K562 (cell line): ENCODE results near the gene RBMX. TPM values are rescaled to one million over a fixed set of nuclear protein-coding genes. Genes with fewer than 3 reads are reported as not detected.

Source experiments
- CBX3 ChIP-seq, 2 experiments: IDR thresholded peaks; 1 replicate in 1 of 2; 2 replicates in 1 of 2; pipeline ENCODE4 v1.6.1; 2012; ENCODE audit warnings: inconsistent platforms in 2 of 2, low read length in 2 of 2, borderline replicate concordance in 1 of 2, control low read depth in 1 of 2
- ESRRB ChIP-seq: fragments of 250-450 bp; sonication (Bioruptor Pico); IDR thresholded peaks from 2 replicates; pipeline ENCODE4 v1.5.0; 2020; ENCODE audit warnings: mild to moderate bottlenecking, moderate library complexity, borderline replicate concordance
- KAT8 ChIP-seq: fragments of 450-650 bp; IDR thresholded peaks from 2 replicates; pipeline ENCODE4 v1.6.1; 2016; ENCODE audit warnings: low read depth, mild to moderate bottlenecking
- MTA3 ChIP-seq: fragments of 450-650 bp; formaldehyde crosslinking; IDR thresholded peaks from 2 replicates; pipeline ENCODE4 v1.6.1; 2017; ENCODE audit warnings: mild to moderate bottlenecking, borderline replicate concordance
- POLR2B ChIP-seq: fragments of 450-650 bp; IDR thresholded peaks from 2 replicates; pipeline ENCODE4 v1.6.1; 2018; ENCODE audit warnings: low read depth; ENCODE audit not compliant: partially characterized antibody
- RBM17 ChIP-seq: fragments of 200-400 bp; formaldehyde crosslinking; IDR thresholded peaks from 2 replicates; pipeline ENCODE4 v1.6.1; 2017; ENCODE audit warnings: low read depth, mild to moderate bottlenecking, low read length, borderline replicate concordance
- SAP30 ChIP-seq: fragments of 200-600 bp; sonication (generic); IDR thresholded peaks from 2 replicates; pipeline ENCODE4 v1.6.1; 2012; ENCODE audit warnings: borderline replicate concordance, low read depth, mild to moderate bottlenecking, moderate library complexity, low read length, control low read depth, inconsistent platforms; ENCODE audit not compliant: insufficient read depth, poor library complexity, severe bottlenecking
- SMAD2 ChIP-seq: fragments of 150-350 bp; IDR thresholded peaks from 2 replicates; pipeline ENCODE4 v1.6.1; 2014; ENCODE audit warnings: low read depth, mild to moderate bottlenecking, low read length
- STAG1 ChIP-seq: sonication (generic); formaldehyde crosslinking; IDR thresholded peaks from 2 replicates; pipeline ENCODE4 v1.5.0; 2020; ENCODE audit warnings: missing genetic modification reagents, borderline replicate concordance
- TCF3 ChIP-seq: sonication (generic); formaldehyde crosslinking; IDR thresholded peaks from 2 replicates; pipeline ENCODE4 v1.4.0; 2020; ENCODE audit warnings: mild to moderate bottlenecking, missing genetic modification reagents
- TCFL5 ChIP-seq: fragments of 250-450 bp; sonication (Bioruptor Pico); conservative IDR thresholded peaks from 2 replicates; pipeline ENCODE4 v1.6.1; 2021; ENCODE audit warnings: mild to moderate bottlenecking, moderate library complexity, matching md5 sums
- ZNF830 ChIP-seq: fragments of 250-450 bp; sonication (Bioruptor Pico); IDR thresholded peaks from 2 replicates; pipeline ENCODE4 v1.5.0; 2021; ENCODE audit warnings: mild to moderate bottlenecking
- polyA plus RNA-seq, 8 experiments: library from polyadenylated mRNA; depleted of rRNA in 4 of 8; stranded (reverse) in 5 of 8; unstranded in 3 of 8; fragments of >200 nt; fragmentation: Nextera tagmentation in 2 of 8; fragmentation: Illumina TruSeq in 1 of 8; extraction: Ambion mirVana in 2 of 8; extraction: Trizol in 1 of 8; gene quantifications; 2 replicates each; pipeline versions ENCODE4 v1.2.1 to v1.2.3, GENCODE V29; 2011 to 2014; ENCODE audit warnings: inconsistent platforms in 1 of 8, missing spikeins in 1 of 8
- total RNA-seq, 7 experiments: library from RNA; depleted of rRNA in 6 of 7; stranded (reverse); fragments of >200 nt in 6 of 7; fragmentation: Illumina TruSeq in 2 of 7; extraction: Trizol in 2 of 7; gene quantifications; 2 replicates each; pipeline versions ENCODE4 v1.2.1 to v1.2.3, GENCODE V29; 2011 to 2021; ENCODE audit warnings: low replicate concordance in 1 of 7
- TF ChIP-seq, protein P1 (sequence below): fragments of 250-450 bp; sonication (Bioruptor Pico); IDR thresholded peaks from 2 replicates; pipeline ENCODE4 v1.4.0; 2020; ENCODE audit warnings: borderline replicate concordance
- TF ChIP-seq, protein P2 (sequence below): fragments of 250-450 bp; sonication (Bioruptor Pico); IDR thresholded peaks from 2 replicates; pipeline ENCODE4 v1.9.0; 2021; ENCODE audit warnings: mild to moderate bottlenecking, inconsistent platforms
- TF ChIP-seq, protein P3 (sequence below): fragments of 200-800 bp; sonication (Bioruptor generic); IDR thresholded peaks from 2 replicates; pipeline ENCODE4 v1.6.1; 2017; ENCODE audit warnings: missing genetic modification characterization, missing compliant biosample characterization
- TF ChIP-seq, protein P4 (sequence below): IDR thresholded peaks from 2 replicates; pipeline ENCODE4 v1.6.1; 2011; ENCODE audit warnings: borderline replicate concordance, low read depth, mild to moderate bottlenecking, moderate library complexity, low read length; ENCODE audit not compliant: insufficient read depth, poor library complexity, severe bottlenecking
- TF ChIP-seq, protein P5 (sequence below): fragments of 450-650 bp; IDR thresholded peaks from 2 replicates; pipeline ENCODE4 v1.6.1; 2016

Gene RBMX
- total and polyA plus RNA-seq, 9 of the 15 experiments (the other 6 are each of a cell fraction or from before 2014, with no cell fraction given) = 405 to 671 (median 540) TPM

DNA sequence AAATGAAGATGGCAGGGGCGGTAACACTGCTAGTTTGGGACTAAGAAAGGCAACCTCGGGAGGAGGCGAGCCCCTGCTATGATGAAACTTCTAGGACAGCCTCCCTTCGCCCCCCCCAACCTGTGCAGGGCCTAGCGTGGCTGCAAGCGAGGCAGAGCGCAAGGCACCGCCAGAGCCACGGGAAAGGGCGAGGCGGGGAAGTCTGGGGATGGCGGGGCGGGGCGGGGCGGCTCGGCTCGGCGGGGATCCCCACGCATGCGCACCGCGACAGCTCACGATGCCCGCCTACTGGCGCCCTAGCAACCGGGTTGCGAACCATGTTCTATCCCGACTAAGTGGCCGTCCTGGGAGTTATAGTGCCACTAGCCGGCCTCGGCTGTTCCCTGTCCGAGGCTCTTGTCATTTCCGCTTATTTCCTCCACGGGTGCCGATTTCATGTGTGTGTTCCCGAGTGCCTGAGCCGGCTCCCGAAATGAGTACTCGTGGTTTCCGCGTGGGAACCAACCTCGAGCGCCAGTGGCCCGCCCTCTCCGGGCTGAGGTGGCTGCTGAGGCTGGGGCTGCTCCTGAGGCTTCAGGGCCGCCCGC, 28.7 kb upstream of the RBMX start (continued):
- TF ChIP-seq CBX3 (IDR thresholded peaks at IDR 0.05; ENCODE audit: borderline replicate concordance in 1 of 2, low read length in 2 of 2) = 0 out of 3 replicates have a peak, but pooled peaks of 1 of the 2 experiments have one; percentile 14
- no peak for TF ChIP-seq ESRRB (CRISPR knock-in tag)
- TF ChIP-seq, protein P1, sequence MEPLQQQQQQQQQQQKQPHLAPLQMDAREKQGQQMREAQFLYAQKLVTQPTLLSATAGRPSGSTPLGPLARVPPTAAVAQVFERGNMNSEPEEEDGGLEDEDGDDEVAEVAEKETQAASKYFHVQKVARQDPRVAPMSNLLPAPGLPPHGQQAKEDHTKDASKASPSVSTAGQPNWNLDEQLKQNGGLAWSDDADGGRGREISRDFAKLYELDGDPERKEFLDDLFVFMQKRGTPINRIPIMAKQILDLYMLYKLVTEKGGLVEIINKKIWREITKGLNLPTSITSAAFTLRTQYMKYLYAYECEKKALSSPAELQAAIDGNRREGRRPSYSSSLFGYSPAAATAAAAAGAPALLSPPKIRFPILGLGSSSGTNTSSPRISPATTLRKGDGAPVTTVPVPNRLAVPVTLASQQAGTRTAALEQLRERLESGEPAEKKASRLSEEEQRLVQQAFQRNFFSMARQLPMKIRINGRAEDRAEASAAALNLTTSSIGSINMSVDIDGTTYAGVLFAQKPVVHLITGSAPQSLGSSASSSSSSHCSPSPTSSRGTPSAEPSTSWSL (CRISPR knock-in tag) = no peak
- no peak for TF ChIP-seq STAG1
- no peak for TF ChIP-seq RBM17
- no peak for TF ChIP-seq TCF3 (CRISPR knock-in tag)
- TF ChIP-seq, protein P2, sequence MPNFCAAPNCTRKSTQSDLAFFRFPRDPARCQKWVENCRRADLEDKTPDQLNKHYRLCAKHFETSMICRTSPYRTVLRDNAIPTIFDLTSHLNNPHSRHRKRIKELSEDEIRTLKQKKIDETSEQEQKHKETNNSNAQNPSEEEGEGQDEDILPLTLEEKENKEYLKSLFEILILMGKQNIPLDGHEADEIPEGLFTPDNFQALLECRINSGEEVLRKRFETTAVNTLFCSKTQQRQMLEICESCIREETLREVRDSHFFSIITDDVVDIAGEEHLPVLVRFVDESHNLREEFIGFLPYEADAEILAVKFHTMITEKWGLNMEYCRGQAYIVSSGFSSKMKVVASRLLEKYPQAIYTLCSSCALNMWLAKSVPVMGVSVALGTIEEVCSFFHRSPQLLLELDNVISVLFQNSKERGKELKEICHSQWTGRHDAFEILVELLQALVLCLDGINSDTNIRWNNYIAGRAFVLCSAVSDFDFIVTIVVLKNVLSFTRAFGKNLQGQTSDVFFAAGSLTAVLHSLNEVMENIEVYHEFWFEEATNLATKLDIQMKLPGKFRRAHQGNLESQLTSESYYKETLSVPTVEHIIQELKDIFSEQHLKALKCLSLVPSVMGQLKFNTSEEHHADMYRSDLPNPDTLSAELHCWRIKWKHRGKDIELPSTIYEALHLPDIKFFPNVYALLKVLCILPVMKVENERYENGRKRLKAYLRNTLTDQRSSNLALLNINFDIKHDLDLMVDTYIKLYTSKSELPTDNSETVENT (CRISPR knock-in tag) = no peak
- no peak for TF ChIP-seq MTA3
- peak; percentile 42 for TF ChIP-seq SAP30
- TF ChIP-seq KAT8 = no peak
- TF ChIP-seq, protein P3, sequence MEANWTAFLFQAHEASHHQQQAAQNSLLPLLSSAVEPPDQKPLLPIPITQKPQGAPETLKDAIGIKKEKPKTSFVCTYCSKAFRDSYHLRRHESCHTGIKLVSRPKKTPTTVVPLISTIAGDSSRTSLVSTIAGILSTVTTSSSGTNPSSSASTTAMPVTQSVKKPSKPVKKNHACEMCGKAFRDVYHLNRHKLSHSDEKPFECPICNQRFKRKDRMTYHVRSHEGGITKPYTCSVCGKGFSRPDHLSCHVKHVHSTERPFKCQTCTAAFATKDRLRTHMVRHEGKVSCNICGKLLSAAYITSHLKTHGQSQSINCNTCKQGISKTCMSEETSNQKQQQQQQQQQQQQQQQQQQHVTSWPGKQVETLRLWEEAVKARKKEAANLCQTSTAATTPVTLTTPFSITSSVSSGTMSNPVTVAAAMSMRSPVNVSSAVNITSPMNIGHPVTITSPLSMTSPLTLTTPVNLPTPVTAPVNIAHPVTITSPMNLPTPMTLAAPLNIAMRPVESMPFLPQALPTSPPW (CRISPR knock-in tag) = peak; percentile 91
- no peak for TF ChIP-seq SMAD2
- TF ChIP-seq ZNF830 (CRISPR knock-in tag) = no peak
- no peak for TF ChIP-seq POLR2B
- TF ChIP-seq, protein P4, sequence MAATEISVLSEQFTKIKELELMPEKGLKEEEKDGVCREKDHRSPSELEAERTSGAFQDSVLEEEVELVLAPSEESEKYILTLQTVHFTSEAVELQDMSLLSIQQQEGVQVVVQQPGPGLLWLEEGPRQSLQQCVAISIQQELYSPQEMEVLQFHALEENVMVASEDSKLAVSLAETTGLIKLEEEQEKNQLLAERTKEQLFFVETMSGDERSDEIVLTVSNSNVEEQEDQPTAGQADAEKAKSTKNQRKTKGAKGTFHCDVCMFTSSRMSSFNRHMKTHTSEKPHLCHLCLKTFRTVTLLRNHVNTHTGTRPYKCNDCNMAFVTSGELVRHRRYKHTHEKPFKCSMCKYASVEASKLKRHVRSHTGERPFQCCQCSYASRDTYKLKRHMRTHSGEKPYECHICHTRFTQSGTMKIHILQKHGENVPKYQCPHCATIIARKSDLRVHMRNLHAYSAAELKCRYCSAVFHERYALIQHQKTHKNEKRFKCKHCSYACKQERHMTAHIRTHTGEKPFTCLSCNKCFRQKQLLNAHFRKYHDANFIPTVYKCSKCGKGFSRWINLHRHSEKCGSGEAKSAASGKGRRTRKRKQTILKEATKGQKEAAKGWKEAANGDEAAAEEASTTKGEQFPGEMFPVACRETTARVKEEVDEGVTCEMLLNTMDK = no peak
- TF ChIP-seq, protein P5, sequence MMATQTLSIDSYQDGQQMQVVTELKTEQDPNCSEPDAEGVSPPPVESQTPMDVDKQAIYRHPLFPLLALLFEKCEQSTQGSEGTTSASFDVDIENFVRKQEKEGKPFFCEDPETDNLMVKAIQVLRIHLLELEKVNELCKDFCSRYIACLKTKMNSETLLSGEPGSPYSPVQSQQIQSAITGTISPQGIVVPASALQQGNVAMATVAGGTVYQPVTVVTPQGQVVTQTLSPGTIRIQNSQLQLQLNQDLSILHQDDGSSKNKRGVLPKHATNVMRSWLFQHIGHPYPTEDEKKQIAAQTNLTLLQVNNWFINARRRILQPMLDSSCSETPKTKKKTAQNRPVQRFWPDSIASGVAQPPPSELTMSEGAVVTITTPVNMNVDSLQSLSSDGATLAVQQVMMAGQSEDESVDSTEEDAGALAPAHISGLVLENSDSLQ = no peak
- TF ChIP-seq TCFL5 (CRISPR knock-in tag) = no peak
